GM18508 (cell line): ENCODE measurements around the gene GSTM3.
"Not testable (repeated sequence)": the region's sequence is repeated elsewhere in the genome, so short reads cannot be mapped to it uniquely, and the experiment has no call there.

ENCODE experiments used
- ATAC-seq: cut with Tn5 transposase; IDR thresholded peaks from one replicate; pipeline ENCODE4 v1.9.1; 2021; ENCODE audit warnings: moderate number of reproducible peaks; ENCODE audit not compliant: insufficient read depth, unreplicated experiment

GSTM3 gene

GRCh38 chr1:109776206-109776835 lies 35.5 kb upstream of the GSTM3 start:
- no peak for ATAC-seq

- ATAC-seq, result no peak
Observed at GRCh38 chr1:109775398-109775797, 34.6 kb upstream of the GSTM3 start.

- no peak for ATAC-seq
Observed at GRCh38 chr1:109773900-109774485, 33.2 kb upstream of the GSTM3 start.

GRCh38 chr1:109773203-109773899 lies 32.5 kb upstream of the GSTM3 start:
- no peak for ATAC-seq

- ATAC-seq, result no peak
Observed at GRCh38 chr1:109772658-109773202, 31.9 kb upstream of the GSTM3 start.

GRCh38 chr1:109771712-109772657 lies 31.1 kb upstream of the GSTM3 start:
- ATAC-seq, result no peak

GRCh38 chr1:109770331-109771095 lies 29.7 kb upstream of the GSTM3 start:
- no peak for ATAC-seq

- ATAC-seq, result no peak
Observed at GRCh38 chr1:109769330-109770078, 28.7 kb upstream of the GSTM3 start.

- no peak for ATAC-seq
Observed at GRCh38 chr1:109768820-109769219, 28.0 kb upstream of the GSTM3 start.

GRCh38 chr1:109768335-109768650 lies 27.5 kb upstream of the GSTM3 start:
- no peak for ATAC-seq

- no peak for ATAC-seq
Observed at GRCh38 chr1:109767637-109768334, 26.9 kb upstream of the GSTM3 start.

GRCh38 chr1:109766991-109767636 lies 26.3 kb upstream of the GSTM3 start:
- not testable (repeated sequence) for ATAC-seq

GRCh38 chr1:109765896-109766615 lies 25.2 kb upstream of the GSTM3 start:
- no peak for ATAC-seq

- ATAC-seq, result no peak
Observed at GRCh38 chr1:109765483-109765815, 24.6 kb upstream of the GSTM3 start.

- no peak for ATAC-seq
Observed at GRCh38 chr1:109764561-109765482, 24.0 kb upstream of the GSTM3 start.

- ATAC-seq, result no peak
Observed at GRCh38 chr1:109763646-109764415, 23.0 kb upstream of the GSTM3 start, which contains the start of gene EPS8L3. Gene EPS8L3 (minus strand): TSS chr1:109763923. CDS start chr1:109761749, 2,174 bp downstream.
